NB4 (cell line): ENCODE measurements around the gene PAX3.

ENCODE experiments used
- DNase-seq: peaks from one replicate; pipeline ENCODE4 v3.0.0; 2010; ENCODE audit warnings: low read depth
- H3K4me3 ChIP-seq: one replicate; pipeline ENCODE4 v1.5.1; 2011; ENCODE audit warnings: mild to moderate bottlenecking, low read depth, low read length, moderate library complexity
- CTCF ChIP-seq: IDR thresholded peaks from one replicate; pipeline ENCODE4 v1.5.1; 2012; ENCODE audit warnings: low read depth, low read length
- MAX ChIP-seq: IDR thresholded peaks from 2 replicates; pipeline ENCODE4 v1.6.1; 2011; ENCODE audit warnings: low read depth, low read length
- MYC ChIP-seq: IDR thresholded peaks from 2 replicates; pipeline ENCODE4 v1.6.1; 2011; ENCODE audit warnings: low read depth, low read length
- POLR2A ChIP-seq: IDR thresholded peaks from 2 replicates; pipeline ENCODE4 v1.6.1; 2011; ENCODE audit warnings: mild to moderate bottlenecking; ENCODE audit not compliant: insufficient read length; ENCODE audit errors: extremely low read depth

Gene PAX3

DNA sequence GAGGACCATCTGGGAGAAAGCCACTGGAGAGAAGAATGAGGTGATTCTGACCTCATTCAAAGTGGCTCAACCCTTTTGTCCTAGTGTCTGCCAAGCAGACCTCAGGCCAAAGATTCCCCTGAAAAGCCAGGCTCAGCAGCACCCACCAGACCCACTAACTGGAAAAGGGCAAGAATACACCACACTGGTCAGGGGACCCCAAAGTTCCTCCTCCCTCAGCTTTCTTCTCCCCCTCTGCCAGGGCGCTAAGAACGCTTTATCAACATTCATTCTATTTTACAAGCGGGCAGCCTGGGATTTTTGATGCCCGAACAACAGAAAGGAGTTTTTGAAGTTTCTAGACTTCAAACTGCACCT lies 7.3 kb downstream of the PAX3 start:
- TF ChIP-seq POLR2A: no peak
- TF ChIP-seq CTCF: no peak
- no peak for TF ChIP-seq MAX
- TF ChIP-seq MYC: no peak
- H3K4me3 ChIP-seq: no peak overlapping the region
- DNase-seq: no peak

DNA sequence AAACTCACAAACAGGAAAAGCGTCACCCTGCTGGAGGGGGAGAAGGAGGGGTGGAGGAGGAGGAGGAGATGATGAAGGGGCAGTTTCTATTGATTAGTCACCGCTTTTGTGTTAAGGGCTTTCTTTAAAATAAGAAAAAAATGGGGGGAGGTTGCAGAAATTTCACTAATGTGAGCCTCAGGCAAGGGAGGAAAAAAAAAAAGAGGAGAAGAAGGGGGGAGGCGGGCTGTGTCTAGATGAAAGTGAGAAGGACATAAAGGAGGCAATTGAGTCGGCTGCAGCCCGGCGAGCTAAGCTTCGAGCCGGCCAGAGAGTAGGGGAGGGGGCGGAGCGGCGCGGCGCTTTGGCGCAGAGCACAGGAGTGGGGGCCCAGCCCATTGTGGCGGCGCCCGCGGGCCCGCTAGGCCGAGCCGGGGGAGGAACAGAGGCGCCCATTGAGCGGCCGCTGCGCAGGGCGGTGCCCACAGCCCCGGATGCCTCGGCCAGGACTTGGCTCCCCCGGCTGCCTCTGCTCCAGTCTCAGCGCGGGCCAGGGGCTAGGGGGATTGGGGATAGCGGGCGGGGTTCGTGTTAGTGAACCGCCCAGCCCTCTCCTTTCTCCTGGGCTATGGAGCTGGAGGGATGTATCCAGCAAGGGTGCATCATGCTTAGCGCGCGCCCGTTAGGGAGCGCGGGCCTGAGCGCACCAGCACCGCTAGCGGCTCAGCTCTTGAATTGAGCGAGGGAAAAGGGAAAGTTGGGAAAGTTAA lies 7.9 kb downstream of the PAX3 start:
- no peak for DNase-seq
- H3K4me3 ChIP-seq: no peak overlapping the region
- TF ChIP-seq MAX: no peak
- TF ChIP-seq POLR2A: no peak
- TF ChIP-seq CTCF: no peak
- no peak for TF ChIP-seq MYC

GRCh38 chr2:222290401-222290735 lies 8.4 kb downstream of the PAX3 start:
- no peak for TF ChIP-seq POLR2A
- no peak for TF ChIP-seq MYC
- no peak for TF ChIP-seq CTCF
- TF ChIP-seq MAX: no peak
- no peak overlapping the region for H3K4me3 ChIP-seq
- no peak for DNase-seq

- TF ChIP-seq POLR2A: no peak
- TF ChIP-seq MYC: no peak
- no peak for TF ChIP-seq MAX
- TF ChIP-seq CTCF: no peak
- no peak overlapping the region for H3K4me3 ChIP-seq
- DNase-seq: no peak
Measured at GRCh38 chr2:222289278-222290160, 9.3 kb downstream of the PAX3 start.

GRCh38 chr2:222288590-222289277 lies 10.1 kb downstream of the PAX3 start:
- DNase-seq: no peak
- H3K4me3 ChIP-seq: no peak overlapping the region
- TF ChIP-seq POLR2A (no peak), MYC (no peak), CTCF (no peak), MAX (no peak)
